HG03521 (cell line): ENCODE data around the gene FAM9B.
"Not testable (repeated sequence)": the region's sequence is repeated elsewhere in the genome, so short reads cannot be mapped to it uniquely, and the experiment has no call there.

Experiments used
- ATAC-seq: cut with Tn5 transposase; IDR thresholded peaks from one replicate; pipeline ENCODE4 v1.9.1; 2021; ENCODE audit warnings: mild to moderate bottlenecking, moderate library complexity; ENCODE audit not compliant: unreplicated experiment

Gene FAM9B

DNA sequence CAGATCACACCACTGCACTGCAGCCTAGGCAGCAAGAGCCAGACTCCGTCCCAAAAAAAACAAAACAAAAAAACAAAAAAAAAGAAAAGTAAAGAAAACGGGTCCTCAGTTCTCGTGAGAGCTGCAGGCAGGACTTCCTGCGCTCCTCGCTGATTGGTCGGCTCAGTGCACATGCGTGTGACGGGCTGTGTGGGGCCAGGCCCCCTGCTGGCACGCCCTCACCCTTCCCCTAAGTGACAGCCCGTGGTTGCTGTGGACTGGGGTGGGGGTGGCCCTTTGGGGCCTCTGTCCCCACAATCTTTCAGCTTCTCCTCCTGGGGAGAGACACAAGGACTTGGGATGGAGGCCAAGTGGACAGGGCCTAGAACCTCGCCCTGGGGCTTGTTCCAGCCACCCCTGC lies at the start of gene FAM9B:
Gene FAM9B (minus strand): TSS at position 139 of the 400 bp plus-strand sequence. CDS start 1,141 bp downstream, outside the sequence.
- no peak for ATAC-seq

DNA sequence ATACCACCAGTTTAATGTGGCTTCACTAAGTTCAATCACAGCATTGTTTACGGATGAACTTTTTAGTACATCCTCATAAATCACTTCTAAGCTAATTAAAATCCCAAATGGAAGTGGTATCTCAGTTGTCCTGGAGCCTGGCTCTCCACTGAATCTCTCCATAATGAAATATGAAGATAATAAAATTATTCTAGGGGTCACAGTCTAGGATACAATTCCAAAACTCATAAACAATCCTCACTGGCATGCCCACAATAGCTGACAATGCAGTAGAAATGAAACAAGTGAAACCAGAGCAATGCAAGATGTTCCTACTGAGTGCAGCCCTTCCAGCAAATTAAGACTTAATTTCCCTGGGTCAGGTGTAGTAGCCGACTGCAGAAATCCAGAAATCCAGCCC lies 47.3 kb upstream of the FAM9B start:
- ATAC-seq, result no peak

- no peak for ATAC-seq
These were observed 40.4 kb upstream of the FAM9B start for GRCh38 chrX:9074326-9074725.

- ATAC-seq, result no peak
These were observed 38.4 kb upstream of the FAM9B start for GRCh38 chrX:9072281-9072680.

DNA sequence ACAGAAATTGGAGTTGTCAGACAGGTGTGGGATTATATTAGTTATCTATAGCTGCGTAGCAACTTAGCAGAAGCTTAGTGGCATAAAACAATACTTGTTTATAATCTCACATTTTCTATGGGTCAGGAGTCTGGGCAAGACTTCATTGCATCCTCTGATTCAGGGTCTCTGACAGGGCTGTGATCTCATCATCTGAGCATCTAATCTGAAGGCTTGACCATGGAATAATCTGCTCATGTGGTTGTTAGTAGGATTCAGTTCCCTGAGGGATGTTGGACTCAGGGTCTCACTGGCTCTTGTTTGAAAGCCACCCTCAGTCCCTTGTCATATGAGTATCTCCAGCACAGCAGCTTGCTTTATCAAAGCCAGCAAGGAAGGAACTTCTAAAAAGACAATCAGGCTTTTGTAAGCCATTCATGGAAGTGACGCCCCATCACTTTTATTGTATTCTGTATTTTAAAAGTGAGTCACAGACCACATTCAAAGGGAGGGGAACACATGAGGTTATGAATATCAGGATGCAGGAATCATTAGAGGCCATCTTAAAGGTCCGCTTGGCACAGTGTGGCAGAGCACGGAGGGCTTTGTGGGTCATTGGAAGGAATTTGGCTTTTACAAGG lies 37.2 kb upstream of the FAM9B start:
- ATAC-seq, result no peak

- ATAC-seq, result no peak
These were observed 35.6 kb upstream of the FAM9B start for GRCh38 chrX:9069573-9069972.

DNA sequence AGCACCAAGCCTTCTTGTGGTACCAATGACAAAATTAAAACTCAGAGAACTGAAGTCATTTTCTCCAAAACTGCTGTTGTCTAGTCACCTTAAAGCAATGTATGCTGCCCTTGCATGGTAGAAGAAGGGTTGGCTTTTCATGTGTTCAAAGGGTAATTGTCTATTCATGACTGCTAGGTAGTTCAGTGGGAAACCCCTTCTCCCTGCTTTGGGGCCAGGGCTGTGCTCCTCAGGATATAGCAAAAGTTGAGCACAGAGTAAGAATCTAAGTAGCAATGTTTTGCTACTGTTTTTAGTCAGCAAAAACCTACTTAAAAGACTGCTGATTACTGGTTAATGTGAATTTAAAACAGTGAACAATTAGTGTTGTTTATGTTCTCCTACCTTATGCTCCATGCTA lies 30.8 kb upstream of the FAM9B start:
- no peak for ATAC-seq

DNA sequence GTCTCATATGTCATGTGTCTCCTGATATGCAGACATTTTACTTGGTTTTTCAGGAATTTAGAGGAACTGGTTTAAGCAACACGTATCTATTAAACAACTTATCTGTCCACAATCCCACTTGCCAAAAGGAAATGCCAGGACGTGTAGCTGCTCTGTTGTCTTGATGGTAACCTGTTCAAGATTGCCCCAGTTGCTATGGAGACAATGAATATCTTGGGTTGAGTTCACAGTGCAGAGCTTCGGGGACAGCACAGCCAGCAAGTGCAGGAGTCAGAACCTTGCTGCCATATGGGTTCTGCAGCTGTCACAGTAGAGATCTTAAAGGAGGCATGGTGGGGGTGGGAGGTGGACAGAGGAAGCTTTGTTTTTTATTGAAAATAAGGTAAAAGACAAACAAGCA lies 28.7 kb upstream of the FAM9B start:
- no peak for ATAC-seq

DNA sequence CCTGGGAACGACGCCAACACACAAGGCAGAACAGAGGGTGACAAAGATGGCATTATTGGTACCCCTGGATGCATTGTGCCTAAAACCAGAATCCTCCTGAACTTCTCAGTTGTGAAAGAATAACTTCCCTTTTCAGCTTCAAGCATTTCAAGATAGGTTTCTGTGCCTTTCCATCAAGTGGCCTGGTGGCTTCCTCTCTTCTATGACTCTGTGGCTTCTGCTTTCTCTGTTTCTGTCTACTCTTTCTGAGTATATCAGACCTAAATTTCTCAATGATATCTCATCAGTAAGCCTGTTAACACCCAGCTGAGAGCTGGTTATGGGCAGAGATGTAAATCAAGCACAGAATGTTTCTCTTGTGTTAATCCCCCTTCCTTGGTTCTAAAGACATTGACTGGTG lies 21.4 kb upstream of the FAM9B start:
- no peak for ATAC-seq

DNA sequence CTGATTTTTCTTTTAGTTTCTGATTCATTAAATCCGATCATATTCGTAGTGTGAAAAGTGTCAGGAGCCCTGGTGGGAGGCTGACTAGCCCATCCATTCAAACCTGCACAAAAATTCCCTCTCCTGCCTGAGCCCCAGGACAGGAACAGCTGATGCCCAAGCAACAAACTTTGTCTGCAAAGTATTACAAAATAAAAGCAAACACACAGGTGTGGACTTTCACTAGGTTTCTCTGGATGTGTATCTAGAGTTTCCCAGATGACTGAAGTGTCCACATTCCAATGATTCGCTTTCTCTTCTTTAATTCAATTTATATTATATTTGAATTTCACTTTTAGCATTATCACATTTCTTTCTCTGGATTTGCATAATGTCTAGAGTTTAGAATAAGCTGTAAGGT lies 18.2 kb upstream of the FAM9B start:
- no peak for ATAC-seq

- no peak for ATAC-seq
These were observed 16.4 kb upstream of the FAM9B start for GRCh38 chrX:9050331-9050730.

DNA sequence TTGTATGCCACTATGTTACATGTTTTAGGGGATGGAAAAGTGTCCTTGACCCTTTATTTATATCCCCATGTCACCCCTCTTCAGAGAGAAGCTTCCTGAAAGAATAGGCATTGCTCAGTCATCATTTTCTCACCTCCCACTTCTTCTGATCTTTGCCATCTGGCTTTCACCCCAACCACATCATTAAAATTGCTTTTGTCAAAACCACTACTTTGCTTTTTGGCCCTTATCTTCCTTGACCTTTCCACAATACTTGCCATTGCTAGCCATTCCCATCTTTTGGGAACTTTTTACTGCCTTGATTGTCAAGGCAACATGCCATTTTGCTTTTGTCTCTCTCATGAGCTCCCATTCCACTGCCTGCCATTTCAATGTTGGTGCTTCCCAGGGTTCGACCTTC lies 14.9 kb upstream of the FAM9B start:
- no peak for ATAC-seq

DNA sequence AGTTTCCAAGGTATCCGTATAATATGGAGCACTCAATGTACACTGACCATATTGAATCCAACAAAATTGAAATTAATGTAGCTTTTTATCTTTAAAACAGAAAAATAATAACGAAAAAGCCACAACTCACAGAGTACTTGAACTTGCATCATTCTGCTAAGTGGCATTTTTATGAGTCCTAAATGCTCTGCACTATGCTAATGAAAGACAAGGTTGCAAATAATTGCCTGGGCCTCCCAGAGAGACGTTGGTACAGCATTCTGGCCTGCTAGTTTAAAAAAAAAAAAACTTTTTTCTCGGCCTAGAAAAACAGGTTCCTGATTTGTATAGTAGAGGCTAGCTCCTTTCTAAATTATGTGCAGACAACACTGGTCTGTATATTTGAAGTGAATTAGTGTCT lies 4.3 kb upstream of the FAM9B start:
- ATAC-seq, result no peak

DNA sequence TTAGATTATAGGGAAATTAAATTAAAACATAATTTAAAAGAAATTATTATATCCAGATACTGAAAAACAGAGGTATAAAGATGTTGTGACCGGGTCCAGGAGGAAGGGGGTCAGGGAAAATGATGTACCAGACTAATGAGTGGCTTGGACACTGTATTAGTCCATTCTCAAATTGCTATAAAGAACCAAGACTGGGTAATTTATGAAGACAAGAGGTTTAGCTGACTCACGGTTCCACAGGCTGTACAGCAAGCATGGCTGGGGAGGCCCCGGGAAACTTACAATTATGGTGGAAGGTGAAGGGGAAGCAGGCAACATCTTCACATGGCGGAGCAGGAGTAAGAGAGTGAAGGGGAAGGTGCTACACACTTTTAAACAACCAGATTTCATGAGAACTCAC lies 3.4 kb upstream of the FAM9B start:
- no peak for ATAC-seq

GRCh38 chrX:9033586-9033985 lies 341 bp downstream of the FAM9B start:
- ATAC-seq, result no peak

- no peak for ATAC-seq
These were observed 748 bp downstream of the FAM9B start for GRCh38 chrX:9033179-9033578.

DNA sequence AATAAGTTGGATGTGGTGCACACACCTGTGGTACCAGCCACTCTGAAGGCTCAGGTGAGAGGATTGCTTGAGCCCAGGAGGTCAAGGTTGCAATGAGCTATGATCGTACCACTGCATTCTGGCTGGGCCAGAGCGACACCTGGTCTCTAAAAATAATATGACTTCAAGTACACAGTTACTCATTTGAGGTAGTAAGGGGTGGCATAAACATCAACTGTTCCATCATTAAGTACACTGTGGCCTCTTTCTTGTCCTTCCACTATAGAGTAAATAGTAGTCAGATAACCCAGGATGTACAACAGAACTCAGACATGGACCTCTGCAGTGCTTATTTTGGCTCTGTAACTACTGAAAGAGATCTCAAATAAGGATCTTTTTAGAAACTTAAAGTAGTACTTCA lies 10.6 kb downstream of the FAM9B start:
- no peak for ATAC-seq

GRCh38 chrX:9019151-9019550 lies 14.8 kb downstream of the FAM9B start:
- ATAC-seq, result no peak

GRCh38 chrX:9018332-9018731 lies 15.6 kb downstream of the FAM9B start:
- not testable (repeated sequence) for ATAC-seq

GRCh38 chrX:9003041-9003440 lies 30.9 kb downstream of the FAM9B start:
- no peak for ATAC-seq

DNA sequence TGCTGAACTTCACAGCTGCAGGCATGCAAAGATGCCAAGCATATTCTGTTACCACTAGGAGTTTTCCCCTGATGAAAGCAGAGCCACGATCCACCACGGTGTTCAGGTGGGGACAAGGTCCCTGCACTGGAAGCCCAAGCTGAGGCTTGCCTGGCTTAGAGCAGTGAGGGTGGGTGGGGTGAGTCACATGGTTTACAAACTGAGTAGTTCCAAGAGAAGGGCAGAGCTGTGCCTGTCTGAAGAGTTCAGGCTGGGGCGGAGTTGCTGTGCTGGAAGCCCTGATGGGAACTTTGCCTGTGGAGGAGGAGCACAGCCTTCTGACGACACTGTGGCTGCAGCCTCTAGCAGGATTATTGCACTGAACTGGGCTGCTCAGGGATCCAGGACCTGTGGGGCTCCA lies 45.5 kb downstream of the FAM9B start:
- no peak for ATAC-seq

DNA sequence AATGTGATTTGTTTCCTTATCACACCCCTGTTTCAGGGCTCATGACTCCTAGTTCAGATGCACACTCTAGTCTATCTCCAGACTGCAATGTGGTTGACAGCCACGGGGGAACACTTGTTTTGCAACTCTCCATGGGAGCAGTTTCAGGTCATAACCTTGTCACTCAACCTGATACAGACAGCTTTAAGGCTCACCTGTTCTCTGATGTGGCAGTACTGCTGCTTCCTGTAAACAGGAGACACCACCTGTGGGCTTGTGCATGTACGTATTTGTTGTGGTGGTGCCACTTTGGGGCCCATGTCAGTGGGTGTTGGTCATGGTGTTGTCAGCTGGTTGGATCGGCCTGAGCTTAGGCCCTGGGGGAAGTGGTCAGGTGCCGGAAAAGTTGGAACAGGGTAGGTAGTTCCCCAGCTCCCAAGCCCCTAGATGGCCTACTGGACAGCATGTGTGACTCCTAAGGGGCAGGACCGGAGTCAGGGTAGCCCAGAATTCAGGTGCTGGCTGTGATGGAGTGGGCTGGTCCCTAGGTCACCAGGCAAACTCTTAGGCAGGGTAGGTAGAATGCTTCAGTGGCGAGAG lies 46.2 kb downstream of the FAM9B start:
- no peak for ATAC-seq

DNA sequence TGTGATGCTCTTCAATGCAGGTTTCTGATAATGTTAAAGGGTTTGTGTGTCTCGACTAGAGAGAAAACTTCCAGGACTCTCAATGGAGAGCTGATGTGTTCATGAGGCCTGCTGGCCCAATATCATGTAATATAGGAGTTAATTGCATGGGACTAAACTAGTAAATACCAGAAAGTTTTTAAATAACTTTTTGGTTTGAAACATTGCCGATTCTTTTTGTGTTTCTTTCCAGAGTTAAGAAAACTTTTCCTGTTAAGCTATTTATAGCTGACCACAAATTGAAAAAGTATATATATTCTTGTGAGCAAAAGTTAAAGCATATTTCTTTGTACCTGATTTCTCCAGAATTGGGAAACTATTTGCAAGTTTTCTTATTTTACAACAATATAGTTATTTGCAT lies 49.7 kb downstream of the FAM9B start:
- no peak for ATAC-seq
